ENCODE data around the gene ZNF12. TPM values are rescaled to one million over a fixed set of nuclear protein-coding genes. Genes with fewer than 3 reads are reported as not detected.

Gene ZNF12
- total RNA-seq, 1 donor from 2014 or later, result 36.6 TPM

- H3K27me3 Mint-ChIP-seq (ENCODE audit: insufficient read depth, low read depth), result peaks cover 6% of the 10 kb centered on the region
- H3K4me1 ChIP-seq, result peaks cover 2% of the 10 kb centered on the region
- H3K27me3 ChIP-seq, result no peaks in the 10 kb centered on the region
- H3K79me2 ChIP-seq (ENCODE audit: low read depth), result peaks cover 10% of the 10 kb centered on the region
- H4K20me1 ChIP-seq (ENCODE audit: low read depth), result peaks cover 10% of the 10 kb centered on the region
- H3K27ac ChIP-seq, result no peak overlapping the region
- H3K36me3 ChIP-seq, result no peaks in the 10 kb centered on the region
- no peak overlapping the region for H2AFZ ChIP-seq (replicated peaks)
- H3K9me3 ChIP-seq (ENCODE audit: low read depth), result no peaks in the 10 kb centered on the region
- H3K4me2 ChIP-seq, result no peak overlapping the region
- H3K36me3 Mint-ChIP-seq, result peaks cover 24% of the 10 kb centered on the region
- peaks cover 17% of the 10 kb centered on the region for H3K4me1 Mint-ChIP-seq
- H3K9me3 Mint-ChIP-seq, result no peaks in the 10 kb centered on the region
- H3K9ac ChIP-seq, result no peak overlapping the region
- peaks cover 4% of the 10 kb centered on the region for H3F3A ChIP-seq (ENCODE audit: low read depth)
- no peak overlapping the region for H3K4me3 ChIP-seq
- DNase-seq (ENCODE audit: low spot score), result no peak
- TF ChIP-seq CTCF (IDR thresholded peaks at IDR 0.05) (no peak), EZH2phosphoT487 (IDR thresholded peaks at IDR 0.05) (no peak), EZH2 (IDR thresholded peaks at IDR 0.05) (no peak)
- H3K27ac Mint-ChIP-seq, result no peak overlapping the region
- H3K4me3 Mint-ChIP-seq, result no peak overlapping the region
These were observed 63.7 kb downstream of the ZNF12 start for GRCh38 chr7:6642861-6643640.

GRCh38 chr7:6642239-6642839, 64.4 kb downstream of the ZNF12 start:
- H3F3A ChIP-seq (ENCODE audit: low read depth), result peaks cover 6% of the 10 kb centered on the region
- H3K9ac ChIP-seq, result no peak overlapping the region
- H3K79me2 ChIP-seq (ENCODE audit: low read depth), result peaks cover 16% of the 10 kb centered on the region
- Mint-ChIP-seq H3K9me3 (no peaks in the 10 kb centered on the region), H3K4me3 (no peak overlapping the region), H3K36me3 (peaks cover 24% of the 10 kb centered on the region), H3K27ac (no peak overlapping the region), H3K27me3 (ENCODE audit: insufficient read depth, low read depth) (peaks cover 6% of the 10 kb centered on the region), H3K4me1 (peaks cover 19% of the 10 kb centered on the region)
- no peaks in the 10 kb centered on the region for H3K36me3 ChIP-seq
- no peaks in the 10 kb centered on the region for H3K9me3 ChIP-seq (ENCODE audit: low read depth)
- TF ChIP-seq CTCF (IDR thresholded peaks at IDR 0.05), result no peak
- no peak for TF ChIP-seq EZH2 (IDR thresholded peaks at IDR 0.05)
- TF ChIP-seq EZH2phosphoT487 (IDR thresholded peaks at IDR 0.05), result no peak
- H3K27me3 ChIP-seq, result no peaks in the 10 kb centered on the region
- DNase-seq (ENCODE audit: low spot score), result no peak
- no peak overlapping the region for H3K27ac ChIP-seq
- H3K4me1 ChIP-seq, result peaks cover 5% of the 10 kb centered on the region
- peaks cover 10% of the 10 kb centered on the region for H4K20me1 ChIP-seq (ENCODE audit: low read depth)
- H3K4me3 ChIP-seq, result no peak overlapping the region
- H2AFZ ChIP-seq (replicated peaks), result no peak overlapping the region
- H3K4me2 ChIP-seq, result no peak overlapping the region

- Mint-ChIP-seq H3K4me3 (peak overlapping the region; percentile 14), H3K36me3 (peaks cover 21% of the 10 kb centered on the region), H3K27ac (no peak overlapping the region), H3K9me3 (no peaks in the 10 kb centered on the region), H3K4me1 (peaks cover 19% of the 10 kb centered on the region), H3K27me3 (ENCODE audit: insufficient read depth, low read depth) (peaks cover 3% of the 10 kb centered on the region)
- Histone ChIP-seq H3K27me3 (no peaks in the 10 kb centered on the region), H3K9me3 (ENCODE audit: low read depth) (no peaks in the 10 kb centered on the region), H3K27ac (no peak overlapping the region), H3K9ac (no peak overlapping the region), H3K4me1 (peaks cover 5% of the 10 kb centered on the region), H2AFZ (replicated peaks) (no peak overlapping the region), H3K36me3 (no peaks in the 10 kb centered on the region), H3K79me2 (ENCODE audit: low read depth) (peaks cover 16% of the 10 kb centered on the region), H3K4me3 (no peak overlapping the region), H3K4me2 (no peak overlapping the region), H4K20me1 (ENCODE audit: low read depth) (peaks cover 10% of the 10 kb centered on the region), H3F3A (ENCODE audit: low read depth) (peaks cover 6% of the 10 kb centered on the region)
- no peak for DNase-seq (ENCODE audit: low spot score)
- TF ChIP-seq EZH2phosphoT487 (IDR thresholded peaks at IDR 0.05), result no peak
These were observed 65.3 kb downstream of the ZNF12 start for GRCh38 chr7:6641305-6642035.
